HepG2 (cell line): ENCODE results near the gene NRL. TPM values are rescaled to one million over a fixed set of nuclear protein-coding genes. Genes with fewer than 3 reads are reported as not detected.

Source experiments
- EZH2 ChIP-seq: conservative IDR thresholded peaks from 2 replicates; pipeline ENCODE4 v1.6.1; 2012; ENCODE audit warnings: mild to moderate bottlenecking, low read depth, low read length, moderate library complexity
- NCOA5 ChIP-seq: sonication (generic); formaldehyde crosslinking; IDR thresholded peaks from 2 replicates; pipeline ENCODE4 v1.4.0; 2020; ENCODE audit warnings: missing genetic modification reagents
- SNRNP70 ChIP-seq: fragments of 200-400 bp; formaldehyde crosslinking; IDR thresholded peaks from 2 replicates; pipeline ENCODE4 v1.6.1; 2017; ENCODE audit warnings: mild to moderate bottlenecking, low read depth, low read length, moderate library complexity
- STAT5B ChIP-seq: sonication (generic); formaldehyde crosslinking; IDR thresholded peaks from 2 replicates; pipeline ENCODE4 v1.4.0; 2020; ENCODE audit warnings: missing genetic modification reagents
- SUZ12 ChIP-seq: fragments of 150-350 bp; IDR thresholded peaks from 2 replicates; pipeline ENCODE4 v1.6.1; 2014; ENCODE audit warnings: low read depth, low read length
- YEATS4 ChIP-seq: sonication (generic); formaldehyde crosslinking; IDR thresholded peaks from 2 replicates; pipeline ENCODE4 v1.4.0; 2020; ENCODE audit warnings: missing genetic modification reagents, borderline replicate concordance
- ZNF30 ChIP-seq: sonication (generic); formaldehyde crosslinking; IDR thresholded peaks from 2 replicates; pipeline ENCODE4 v1.5.0; 2020; ENCODE audit warnings: mild to moderate bottlenecking, missing genetic modification reagents
- ZNF383 ChIP-seq: sonication (generic); formaldehyde crosslinking; IDR thresholded peaks from 2 replicates; pipeline ENCODE4 v1.4.0; 2020; ENCODE audit warnings: missing genetic modification reagents, mild to moderate bottlenecking, borderline replicate concordance
- ZNF550 ChIP-seq: sonication (generic); formaldehyde crosslinking; IDR thresholded peaks from 2 replicates; pipeline ENCODE4 v1.4.0; 2020; ENCODE audit warnings: mild to moderate bottlenecking, missing genetic modification reagents, borderline replicate concordance
- ZNF75D ChIP-seq: sonication (generic); formaldehyde crosslinking; IDR thresholded peaks from 2 replicates; pipeline ENCODE4 v1.8.1; 2023; ENCODE audit warnings: missing genetic modification reagents, mild to moderate bottlenecking, borderline replicate concordance
- ZNF773 ChIP-seq: sonication (generic); formaldehyde crosslinking; IDR thresholded peaks from 2 replicates; pipeline ENCODE4 v1.4.0; 2020; ENCODE audit warnings: missing genetic modification reagents, borderline replicate concordance
- polyA plus RNA-seq, 8 experiments: library from polyadenylated mRNA; depleted of rRNA in 3 of 8; stranded (reverse) in 7 of 8; unstranded in 1 of 8; fragments of >200 nt; fragmentation: Illumina TruSeq in 4 of 8; extraction: Trizol in 4 of 8; gene quantifications; 2 replicates each; pipeline versions ENCODE4 v1.2.1 to v1.2.3, GENCODE V29; 2011 to 2016; ENCODE audit warnings: low read depth in 4 of 8, missing spikeins in 1 of 8, mixed read lengths in 1 of 8; ENCODE audit not compliant: insufficient read depth in 1 of 8
- total RNA-seq, 5 experiments: library from RNA; depleted of rRNA; stranded (reverse); fragments of >200 nt; fragmentation: Illumina TruSeq; extraction: Trizol; gene quantifications; 2 replicates each; pipeline ENCODE4 v1.2.3, GENCODE V29; 2016; ENCODE audit warnings: low read depth in 1 of 5
- TF ChIP-seq, protein P1 (sequence below): sonication (generic); formaldehyde crosslinking; IDR thresholded peaks from 2 replicates; pipeline ENCODE4 v1.4.0; 2020; ENCODE audit warnings: missing genetic modification reagents
- TF ChIP-seq, protein P2 (sequence below): sonication (generic); formaldehyde crosslinking; IDR thresholded peaks from 2 replicates; pipeline ENCODE4 v1.4.0; 2020; ENCODE audit warnings: missing genetic modification reagents
- TF ChIP-seq, protein P3 (sequence below): sonication (generic); formaldehyde crosslinking; conservative IDR thresholded peaks from 2 replicates; pipeline ENCODE4 v1.4.0; 2020; ENCODE audit warnings: missing genetic modification reagents
- TF ChIP-seq, protein P4 (sequence below): sonication (generic); formaldehyde crosslinking; IDR thresholded peaks from 2 replicates; pipeline ENCODE4 v1.5.0; 2020; ENCODE audit warnings: missing genetic modification reagents, mild to moderate bottlenecking, borderline replicate concordance
- TF ChIP-seq, protein P5 (sequence below): sonication (generic); formaldehyde crosslinking; IDR thresholded peaks from 2 replicates; pipeline ENCODE4 v1.8.0; 2022; ENCODE audit warnings: mild to moderate bottlenecking, missing genetic modification reagents, moderate library complexity
- TF ChIP-seq, protein P6 (sequence below): sonication (generic); formaldehyde crosslinking; IDR thresholded peaks from 2 replicates; pipeline ENCODE4 v1.4.0; 2020; ENCODE audit warnings: missing genetic modification reagents
- TF ChIP-seq, protein P7 (sequence below): sonication (generic); formaldehyde crosslinking; IDR thresholded peaks from 2 replicates; pipeline ENCODE4 v1.9.0; 2022; ENCODE audit warnings: missing genetic modification reagents, mild to moderate bottlenecking, borderline replicate concordance

Gene NRL
- total and polyA plus RNA-seq, 2 of the 13 experiments (the other 11 are each of a cell fraction or from before 2014, with no cell fraction given), result 2.5 to 4.7 TPM

DNA sequence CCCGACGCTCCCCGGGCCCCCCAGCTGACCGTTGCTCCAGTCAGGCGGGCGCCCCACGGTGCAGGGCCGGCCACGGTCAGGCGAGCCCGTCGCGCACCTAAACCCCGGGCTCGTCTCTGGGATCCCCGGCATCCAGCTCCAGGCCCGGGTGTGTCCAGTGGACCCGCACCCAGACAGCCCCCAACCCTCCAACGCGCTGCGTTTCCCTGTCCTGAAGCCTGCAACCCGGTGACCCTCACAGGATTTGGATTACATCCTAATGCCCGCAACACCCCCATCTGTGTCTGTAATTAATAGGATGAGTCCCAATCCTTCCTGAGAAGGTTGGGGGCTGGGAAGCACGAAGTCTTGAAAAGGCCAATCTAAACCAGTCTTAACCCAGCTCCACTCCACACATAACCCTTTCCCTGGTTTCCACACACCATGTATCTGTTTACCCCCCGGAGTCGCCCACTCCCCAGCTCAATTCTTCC is 33.0 kb downstream of the NRL start (continued):
- TF ChIP-seq, protein P1, sequence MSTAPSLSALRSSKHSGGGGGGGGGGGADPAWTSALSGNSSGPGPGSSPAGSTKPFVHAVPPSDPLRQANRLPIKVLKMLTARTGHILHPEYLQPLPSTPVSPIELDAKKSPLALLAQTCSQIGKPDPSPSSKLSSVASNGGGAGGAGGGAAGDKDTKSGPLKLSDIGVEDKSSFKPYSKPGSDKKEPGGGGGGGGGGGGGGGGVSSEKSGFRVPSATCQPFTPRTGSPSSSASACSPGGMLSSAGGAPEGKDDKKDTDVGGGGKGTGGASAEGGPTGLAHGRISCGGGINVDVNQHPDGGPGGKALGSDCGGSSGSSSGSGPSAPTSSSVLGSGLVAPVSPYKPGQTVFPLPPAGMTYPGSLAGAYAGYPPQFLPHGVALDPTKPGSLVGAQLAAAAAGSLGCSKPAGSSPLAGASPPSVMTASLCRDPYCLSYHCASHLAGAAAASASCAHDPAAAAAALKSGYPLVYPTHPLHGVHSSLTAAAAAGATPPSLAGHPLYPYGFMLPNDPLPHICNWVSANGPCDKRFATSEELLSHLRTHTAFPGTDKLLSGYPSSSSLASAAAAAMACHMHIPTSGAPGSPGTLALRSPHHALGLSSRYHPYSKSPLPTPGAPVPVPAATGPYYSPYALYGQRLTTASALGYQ (CRISPR knock-in tag), result peak; percentile 31; the same call in 1 of the 2 replicates
- TF ChIP-seq ZNF773, result 0 out of 2 replicates have a peak, but pooled peaks have one; percentile 16
- TF ChIP-seq NCOA5 (CRISPR knock-in tag), result peak; percentile 66; the same call in 1 of the 2 replicates
- 0 out of 2 replicates have a peak, but pooled peaks have one; percentile 8 for TF ChIP-seq ZNF30 (CRISPR knock-in tag)
- TF ChIP-seq, protein P2, sequence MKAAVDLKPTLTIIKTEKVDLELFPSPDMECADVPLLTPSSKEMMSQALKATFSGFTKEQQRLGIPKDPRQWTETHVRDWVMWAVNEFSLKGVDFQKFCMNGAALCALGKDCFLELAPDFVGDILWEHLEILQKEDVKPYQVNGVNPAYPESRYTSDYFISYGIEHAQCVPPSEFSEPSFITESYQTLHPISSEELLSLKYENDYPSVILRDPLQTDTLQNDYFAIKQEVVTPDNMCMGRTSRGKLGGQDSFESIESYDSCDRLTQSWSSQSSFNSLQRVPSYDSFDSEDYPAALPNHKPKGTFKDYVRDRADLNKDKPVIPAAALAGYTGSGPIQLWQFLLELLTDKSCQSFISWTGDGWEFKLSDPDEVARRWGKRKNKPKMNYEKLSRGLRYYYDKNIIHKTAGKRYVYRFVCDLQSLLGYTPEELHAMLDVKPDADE, result 0 out of 2 replicates have a peak, but pooled peaks have one; percentile 72
- TF ChIP-seq, protein P3, sequence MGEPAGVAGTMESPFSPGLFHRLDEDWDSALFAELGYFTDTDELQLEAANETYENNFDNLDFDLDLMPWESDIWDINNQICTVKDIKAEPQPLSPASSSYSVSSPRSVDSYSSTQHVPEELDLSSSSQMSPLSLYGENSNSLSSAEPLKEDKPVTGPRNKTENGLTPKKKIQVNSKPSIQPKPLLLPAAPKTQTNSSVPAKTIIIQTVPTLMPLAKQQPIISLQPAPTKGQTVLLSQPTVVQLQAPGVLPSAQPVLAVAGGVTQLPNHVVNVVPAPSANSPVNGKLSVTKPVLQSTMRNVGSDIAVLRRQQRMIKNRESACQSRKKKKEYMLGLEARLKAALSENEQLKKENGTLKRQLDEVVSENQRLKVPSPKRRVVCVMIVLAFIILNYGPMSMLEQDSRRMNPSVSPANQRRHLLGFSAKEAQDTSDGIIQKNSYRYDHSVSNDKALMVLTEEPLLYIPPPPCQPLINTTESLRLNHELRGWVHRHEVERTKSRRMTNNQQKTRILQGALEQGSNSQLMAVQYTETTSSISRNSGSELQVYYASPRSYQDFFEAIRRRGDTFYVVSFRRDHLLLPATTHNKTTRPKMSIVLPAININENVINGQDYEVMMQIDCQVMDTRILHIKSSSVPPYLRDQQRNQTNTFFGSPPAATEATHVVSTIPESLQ, result no peak
- peak; percentile 16; the same call in 1 of the 2 replicates for TF ChIP-seq YEATS4 (CRISPR knock-in tag)
- TF ChIP-seq SNRNP70, result no peak
- no peak for TF ChIP-seq ZNF75D (CRISPR knock-in tag)
- TF ChIP-seq SUZ12, result no peak
- 0 out of 2 replicates have a peak, but pooled peaks have one; percentile 61 for TF ChIP-seq ZNF383 (CRISPR knock-in tag)
- TF ChIP-seq, protein P4, sequence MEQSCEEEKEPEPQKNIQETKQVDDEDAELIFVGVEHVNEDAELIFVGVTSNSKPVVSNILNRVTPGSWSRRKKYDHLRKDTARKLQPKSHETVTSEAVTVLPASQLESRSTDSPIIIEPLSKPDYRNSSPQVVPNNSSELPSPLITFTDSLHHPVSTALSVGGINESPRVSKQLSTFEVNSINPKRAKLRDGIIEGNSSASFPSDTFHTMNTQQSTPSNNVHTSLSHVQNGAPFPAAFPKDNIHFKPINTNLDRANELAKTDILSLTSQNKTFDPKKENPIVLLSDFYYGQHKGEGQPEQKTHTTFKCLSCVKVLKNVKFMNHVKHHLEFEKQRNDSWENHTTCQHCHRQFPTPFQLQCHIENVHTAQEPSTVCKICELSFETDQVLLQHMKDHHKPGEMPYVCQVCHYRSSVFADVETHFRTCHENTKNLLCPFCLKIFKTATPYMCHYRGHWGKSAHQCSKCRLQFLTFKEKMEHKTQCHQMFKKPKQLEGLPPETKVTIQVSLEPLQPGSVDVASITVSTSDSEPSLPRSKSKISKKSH (CRISPR knock-in tag), result no peak
- TF ChIP-seq, protein P5, sequence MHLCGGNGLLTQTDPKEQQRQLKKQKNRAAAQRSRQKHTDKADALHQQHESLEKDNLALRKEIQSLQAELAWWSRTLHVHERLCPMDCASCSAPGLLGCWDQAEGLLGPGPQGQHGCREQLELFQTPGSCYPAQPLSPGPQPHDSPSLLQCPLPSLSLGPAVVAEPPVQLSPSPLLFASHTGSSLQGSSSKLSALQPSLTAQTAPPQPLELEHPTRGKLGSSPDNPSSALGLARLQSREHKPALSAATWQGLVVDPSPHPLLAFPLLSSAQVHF, result 0 out of 2 replicates have a peak, but pooled peaks have one; percentile 25
- TF ChIP-seq EZH2, result peak; percentile 62
- TF ChIP-seq, protein P6, sequence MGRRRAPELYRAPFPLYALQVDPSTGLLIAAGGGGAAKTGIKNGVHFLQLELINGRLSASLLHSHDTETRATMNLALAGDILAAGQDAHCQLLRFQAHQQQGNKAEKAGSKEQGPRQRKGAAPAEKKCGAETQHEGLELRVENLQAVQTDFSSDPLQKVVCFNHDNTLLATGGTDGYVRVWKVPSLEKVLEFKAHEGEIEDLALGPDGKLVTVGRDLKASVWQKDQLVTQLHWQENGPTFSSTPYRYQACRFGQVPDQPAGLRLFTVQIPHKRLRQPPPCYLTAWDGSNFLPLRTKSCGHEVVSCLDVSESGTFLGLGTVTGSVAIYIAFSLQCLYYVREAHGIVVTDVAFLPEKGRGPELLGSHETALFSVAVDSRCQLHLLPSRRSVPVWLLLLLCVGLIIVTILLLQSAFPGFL (CRISPR knock-in tag), result peak; percentile 80; the same call in 1 of the 2 replicates
- TF ChIP-seq ZNF550 (CRISPR knock-in tag), result no peak; the same call in 1 of the 2 replicates
- TF ChIP-seq STAT5B (CRISPR knock-in tag), result 0 out of 2 replicates have a peak, but pooled peaks have one; percentile 1
- TF ChIP-seq, protein P7, sequence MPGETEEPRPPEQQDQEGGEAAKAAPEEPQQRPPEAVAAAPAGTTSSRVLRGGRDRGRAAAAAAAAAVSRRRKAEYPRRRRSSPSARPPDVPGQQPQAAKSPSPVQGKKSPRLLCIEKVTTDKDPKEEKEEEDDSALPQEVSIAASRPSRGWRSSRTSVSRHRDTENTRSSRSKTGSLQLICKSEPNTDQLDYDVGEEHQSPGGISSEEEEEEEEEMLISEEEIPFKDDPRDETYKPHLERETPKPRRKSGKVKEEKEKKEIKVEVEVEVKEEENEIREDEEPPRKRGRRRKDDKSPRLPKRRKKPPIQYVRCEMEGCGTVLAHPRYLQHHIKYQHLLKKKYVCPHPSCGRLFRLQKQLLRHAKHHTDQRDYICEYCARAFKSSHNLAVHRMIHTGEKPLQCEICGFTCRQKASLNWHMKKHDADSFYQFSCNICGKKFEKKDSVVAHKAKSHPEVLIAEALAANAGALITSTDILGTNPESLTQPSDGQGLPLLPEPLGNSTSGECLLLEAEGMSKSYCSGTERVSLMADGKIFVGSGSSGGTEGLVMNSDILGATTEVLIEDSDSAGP, result peak; percentile 11; the same call in 1 of the 2 replicates
